ENCODE results near the gene COPZ2. TPM values are rescaled to one million over a fixed set of nuclear protein-coding genes. Genes with fewer than 3 reads are reported as not detected.

COPZ2 gene
- total RNA-seq, 1 donor from 2014 or later, result 0.30 TPM

DNA sequence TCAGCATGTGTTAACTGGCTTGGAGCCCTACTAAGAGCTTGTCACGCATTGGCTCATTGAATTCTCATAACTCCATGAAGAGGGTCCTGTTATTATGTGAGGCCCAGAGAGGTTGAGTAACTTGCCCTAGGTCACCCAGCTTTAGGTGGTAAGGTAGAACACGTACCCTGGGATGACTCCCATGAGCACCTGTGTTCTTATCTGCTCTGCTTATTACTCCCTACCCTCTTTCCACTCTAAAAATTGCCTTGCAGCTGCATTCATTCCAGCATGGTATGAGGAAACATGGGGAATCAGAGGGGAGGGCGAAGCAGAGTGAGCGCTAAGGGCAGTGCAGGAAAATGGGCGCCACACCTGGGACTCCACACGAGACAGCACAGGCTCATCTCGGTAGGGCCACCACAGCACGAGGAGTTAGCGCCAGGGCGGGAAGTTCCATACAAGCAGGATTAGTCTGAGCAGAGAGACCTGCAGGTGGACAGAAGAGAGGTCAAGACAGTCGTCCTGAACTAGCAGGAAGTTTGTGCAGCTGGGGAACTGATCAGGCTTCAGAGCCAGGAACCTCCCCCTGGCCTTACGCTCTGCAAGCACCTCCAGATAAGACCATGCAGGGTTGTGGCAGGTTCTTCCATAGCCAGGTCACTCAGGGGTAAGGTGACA lies 10.1 kb downstream of the COPZ2 start:
- no peak overlapping the region for H3K27ac Mint-ChIP-seq
- no peak overlapping the region for H3K4me3 Mint-ChIP-seq
- no peaks in the 10 kb centered on the region for H3K36me3 ChIP-seq
- peaks cover 8% of the 10 kb centered on the region for H3K4me1 ChIP-seq
- H3F3A ChIP-seq (ENCODE audit: low read depth), result peaks cover 24% of the 10 kb centered on the region
- H3K79me2 ChIP-seq (ENCODE audit: low read depth), result no peaks in the 10 kb centered on the region
- no peaks in the 10 kb centered on the region for H3K9me3 Mint-ChIP-seq
- no peak overlapping the region for H3K27ac ChIP-seq
- peak; percentile 25 for DNase-seq (ENCODE audit: low spot score)
- peaks cover 36% of the 10 kb centered on the region for H3K4me1 Mint-ChIP-seq
- no peaks in the 10 kb centered on the region for H3K9me3 ChIP-seq (ENCODE audit: low read depth)
- no peak overlapping the region for H3K4me3 ChIP-seq
- H3K27me3 Mint-ChIP-seq (ENCODE audit: insufficient read depth, low read depth), result peaks cover 18% of the 10 kb centered on the region
- H4K20me1 ChIP-seq (ENCODE audit: low read depth), result no peaks in the 10 kb centered on the region
- no peak overlapping the region for H3K9ac ChIP-seq
- H3K4me2 ChIP-seq, result no peak overlapping the region
- H3K27me3 ChIP-seq, result peaks cover 28% of the 10 kb centered on the region
- H2AFZ ChIP-seq (replicated peaks), result no peak overlapping the region
- TF ChIP-seq CTCF (IDR thresholded peaks at IDR 0.05) (no peak), EZH2 (IDR thresholded peaks at IDR 0.05) (no peak), EZH2phosphoT487 (IDR thresholded peaks at IDR 0.05) (no peak)
- H3K36me3 Mint-ChIP-seq, result no peaks in the 10 kb centered on the region

- Histone ChIP-seq H4K20me1 (ENCODE audit: low read depth) (no peaks in the 10 kb centered on the region), H3K4me2 (no peak overlapping the region), H3F3A (ENCODE audit: low read depth) (peaks cover 24% of the 10 kb centered on the region), H3K9me3 (ENCODE audit: low read depth) (no peaks in the 10 kb centered on the region), H3K27me3 (peaks cover 27% of the 10 kb centered on the region), H3K4me1 (peaks cover 8% of the 10 kb centered on the region), H3K27ac (no peak overlapping the region), H3K79me2 (ENCODE audit: low read depth) (no peaks in the 10 kb centered on the region), H3K36me3 (no peaks in the 10 kb centered on the region), H2AFZ (replicated peaks) (peak overlapping the region; percentile 65), H3K9ac (no peak overlapping the region), H3K4me3 (no peak overlapping the region)
- Mint-ChIP-seq H3K27me3 (ENCODE audit: insufficient read depth, low read depth) (peaks cover 16% of the 10 kb centered on the region), H3K27ac (no peak overlapping the region), H3K9me3 (no peaks in the 10 kb centered on the region), H3K4me3 (peak overlapping the region; percentile 87), H3K36me3 (no peaks in the 10 kb centered on the region), H3K4me1 (peaks cover 36% of the 10 kb centered on the region)
- TF ChIP-seq EZH2 (IDR thresholded peaks at IDR 0.05), result peak; percentile 12
- TF ChIP-seq CTCF (IDR thresholded peaks at IDR 0.05), result peak; percentile 86
- TF ChIP-seq EZH2phosphoT487 (IDR thresholded peaks at IDR 0.05), result no peak
- DNase-seq (ENCODE audit: low spot score), result peak; percentile 95
Measured at GRCh38 chr17:48026502-48027321, 10.9 kb downstream of the COPZ2 start.

- peaks cover 38% of the 10 kb centered on the region for H3K4me1 Mint-ChIP-seq
- no peaks in the 10 kb centered on the region for H3K36me3 Mint-ChIP-seq
- TF ChIP-seq CTCF (IDR thresholded peaks at IDR 0.05) (no peak), EZH2 (IDR thresholded peaks at IDR 0.05) (no peak), EZH2phosphoT487 (IDR thresholded peaks at IDR 0.05) (no peak)
- Histone ChIP-seq H3K9ac (no peak overlapping the region), H4K20me1 (ENCODE audit: low read depth) (no peaks in the 10 kb centered on the region), H3K9me3 (ENCODE audit: low read depth) (no peaks in the 10 kb centered on the region), H3K79me2 (ENCODE audit: low read depth) (no peaks in the 10 kb centered on the region), H3K36me3 (no peaks in the 10 kb centered on the region), H3K4me2 (peak overlapping the region; percentile 90), H3K4me1 (peaks cover 8% of the 10 kb centered on the region), H3K27me3 (peaks cover 27% of the 10 kb centered on the region), H3K4me3 (peak overlapping the region; percentile 43), H3K27ac (no peak overlapping the region), H2AFZ (replicated peaks) (no peak overlapping the region), H3F3A (ENCODE audit: low read depth) (peaks cover 24% of the 10 kb centered on the region)
- DNase-seq (ENCODE audit: low spot score), result no peak
- peak overlapping the region; percentile 87 for H3K4me3 Mint-ChIP-seq
- H3K27ac Mint-ChIP-seq, result no peak overlapping the region
- H3K9me3 Mint-ChIP-seq, result no peaks in the 10 kb centered on the region
- H3K27me3 Mint-ChIP-seq (ENCODE audit: insufficient read depth, low read depth), result peaks cover 16% of the 10 kb centered on the region
Measured at GRCh38 chr17:48025904-48026501, 11.6 kb downstream of the COPZ2 start.
